Trophoblast cell (in vitro differentiated cells and primary cell): ENCODE measurements around the gene CARHSP1.
"Not testable (repeated sequence)": the region's sequence is repeated elsewhere in the genome, so short reads cannot be mapped to it uniquely, and the experiment has no call there.

Experiments used
- DNase-seq, 2 donors: peaks; one replicate each; pipeline ENCODE4 v3.0.0-alpha.2; 2016
- H2AFZ ChIP-seq: 2 replicates; pipeline ENCODE4 v1.6.1; 2013; ENCODE audit warnings: low read length, moderate library complexity, mild to moderate bottlenecking; ENCODE audit not compliant: insufficient read depth, poor library complexity
- H2AK5ac ChIP-seq: 2 replicates; pipeline ENCODE4 v1.6.1; 2013; ENCODE audit warnings: mild to moderate bottlenecking, low read length
- H2BK120ac ChIP-seq: 2 replicates; pipeline ENCODE4 v1.6.1; 2013; ENCODE audit warnings: low read length, mild to moderate bottlenecking, moderate library complexity; ENCODE audit not compliant: insufficient read depth, poor library complexity
- H2BK12ac ChIP-seq: 2 replicates; pipeline ENCODE4 v1.6.1; 2013; ENCODE audit warnings: mild to moderate bottlenecking, low read length, moderate library complexity
- H2BK5ac ChIP-seq: 2 replicates; pipeline ENCODE4 v1.6.1; 2013; ENCODE audit warnings: low read length, low read depth, moderate library complexity, mild to moderate bottlenecking; ENCODE audit not compliant: poor library complexity
- H3K14ac ChIP-seq: 2 replicates; pipeline ENCODE4 v1.6.1; 2013; ENCODE audit warnings: mild to moderate bottlenecking, low read length
- H3K18ac ChIP-seq: 2 replicates; pipeline ENCODE4 v1.6.1; 2013; ENCODE audit warnings: mild to moderate bottlenecking, low read length
- H3K23ac ChIP-seq: 2 replicates; pipeline ENCODE4 v1.6.1; 2013; ENCODE audit warnings: low read length
- H3K27ac ChIP-seq: 2 replicates; pipeline ENCODE4 v1.5.1; 2013; ENCODE audit warnings: low read depth, mild to moderate bottlenecking, inconsistent platforms, low read length, moderate library complexity
- H3K27me3 ChIP-seq: 2 replicates; pipeline ENCODE4 v1.6.1; 2013; ENCODE audit warnings: inconsistent platforms, mild to moderate bottlenecking, low read length, moderate library complexity; ENCODE audit not compliant: insufficient read depth
- H3K36me3 ChIP-seq, 2 experiments: 1 replicate in 1 of 2; 2 replicates in 1 of 2; pipeline ENCODE4 v1.6.1; 2013; ENCODE audit warnings: low read length in 2 of 2, mild to moderate bottlenecking in 2 of 2, moderate library complexity in 1 of 2; ENCODE audit not compliant: insufficient read depth in 2 of 2, control insufficient read depth in 1 of 2
- H3K4ac ChIP-seq: 2 replicates; pipeline ENCODE4 v1.6.1; 2013; ENCODE audit warnings: low read depth, mild to moderate bottlenecking, low read length, moderate library complexity
- H3K4me1 ChIP-seq, 2 experiments: 1 replicate in 1 of 2; 2 replicates in 1 of 2; pipeline ENCODE4 v1.6.1; 2013; ENCODE audit warnings: low read length in 2 of 2, mild to moderate bottlenecking in 2 of 2, moderate library complexity in 1 of 2; ENCODE audit not compliant: insufficient read depth in 2 of 2, control insufficient read depth in 1 of 2
- H3K4me2 ChIP-seq: 2 replicates; pipeline ENCODE4 v1.6.1; 2013; ENCODE audit warnings: inconsistent platforms, mild to moderate bottlenecking, low read length, moderate library complexity
- H3K4me3 ChIP-seq: 2 replicates; pipeline ENCODE4 v1.5.1; 2013; ENCODE audit warnings: mild to moderate bottlenecking, low read depth, low read length, inconsistent platforms
- H3K79me1 ChIP-seq: one replicate; pipeline ENCODE4 v1.6.1; 2013; ENCODE audit warnings: low read length
- H3K79me2 ChIP-seq: 2 replicates; pipeline ENCODE4 v1.6.1; 2013; ENCODE audit warnings: low read length, mild to moderate bottlenecking; ENCODE audit not compliant: control insufficient read depth, insufficient read depth, poor library complexity
- H3K9ac ChIP-seq: 2 replicates; pipeline ENCODE4 v1.6.1; 2013; ENCODE audit warnings: mild to moderate bottlenecking, low read length
- H3K9me3 ChIP-seq: 2 replicates; pipeline ENCODE4 v1.6.1; 2013; ENCODE audit warnings: low read depth, mild to moderate bottlenecking, control low read depth, inconsistent platforms, low read length; ENCODE audit not compliant: insufficient read depth
- H4K12ac ChIP-seq: 2 replicates; pipeline ENCODE4 v1.6.1; 2013; ENCODE audit warnings: low read depth, mild to moderate bottlenecking, low read length, moderate library complexity
- H4K8ac ChIP-seq: 2 replicates; pipeline ENCODE4 v1.6.1; 2013; ENCODE audit warnings: low read depth, mild to moderate bottlenecking, low read length, moderate library complexity
- H4K91ac ChIP-seq: one replicate; pipeline ENCODE4 v1.6.1; 2013; ENCODE audit warnings: low read depth, mild to moderate bottlenecking, low read length, moderate library complexity
- WGBS: extraction: QIAGEN DNeasy Blood & Tissue Kit; methylation state at CpG from one replicate; pipeline ENCODE4 v1.1.7; 2013; ENCODE audit warnings: missing lambda C conversion rate; ENCODE audit not compliant: insufficient read length, insufficient coverage; ENCODE audit errors: extremely low coverage; 5-methylcytosine and 5-hydroxymethylcytosine counted together

The CARHSP1 gene

GRCh38 chr16:8872967-8873865, 4.4 kb upstream of the CARHSP1 start:
- no CpG with 5 or more reads among the region's 22 CpGs for WGBS
- Histone ChIP-seq H2BK5ac (no peak overlapping the region), H3K14ac (no peak overlapping the region), H2AFZ (no peak overlapping the region), H3K9ac (no peak overlapping the region), H3K4me1 (peaks cover 11 to 14% of the 10 kb centered on the region in 2 experiments), H3K79me2 (peaks cover 6% of the 10 kb centered on the region), H3K9me3 (no peaks in the 10 kb centered on the region), H3K79me1 (peaks cover 14% of the 10 kb centered on the region), H3K23ac (no peak overlapping the region), H3K4me3 (no peak overlapping the region), H3K18ac (no peak overlapping the region), H2BK12ac (no peak overlapping the region), H4K12ac (no peak overlapping the region), H2AK5ac (no peak overlapping the region), H3K27me3 (no peaks in the 10 kb centered on the region), H4K8ac (no peak overlapping the region), H3K27ac (no peak overlapping the region), H2BK120ac (no peak overlapping the region), H3K36me3 (no peaks in the 10 kb centered on the region), H4K91ac (no peak overlapping the region), H3K4me2 (no peak overlapping the region), H3K4ac (no peak overlapping the region)
- no peak for DNase-seq

GRCh38 chr16:8872071-8872470, 3.3 kb upstream of the CARHSP1 start:
- Histone ChIP-seq H3K23ac (no peak overlapping the region), H3K79me1 (peaks cover 21% of the 10 kb centered on the region), H3K36me3 (peaks cover 0 to 2% of the 10 kb centered on the region in 2 experiments), H3K4ac (no peak overlapping the region), H2BK120ac (no peak overlapping the region), H3K9ac (no peak overlapping the region), H4K12ac (no peak overlapping the region), H3K4me2 (no peak overlapping the region), H3K4me3 (no peak overlapping the region), H2BK5ac (no peak overlapping the region), H3K27ac (no peak overlapping the region), H3K14ac (no peak overlapping the region), H3K18ac (no peak overlapping the region), H2AFZ (no peak overlapping the region), H2BK12ac (no peak overlapping the region), H3K79me2 (peaks cover 13% of the 10 kb centered on the region), H3K4me1 (peaks cover 4 to 6% of the 10 kb centered on the region in 2 experiments), H3K9me3 (no peaks in the 10 kb centered on the region), H2AK5ac (no peak overlapping the region), H3K27me3 (no peaks in the 10 kb centered on the region), H4K8ac (no peak overlapping the region), H4K91ac (no peak overlapping the region)
- WGBS = no CpG with 5 or more reads among the region's 5 CpGs
- DNase-seq = no peak

GRCh38 chr16:8869988-8870241, 1.1 kb upstream of the CARHSP1 start:
- not testable (repeated sequence) for H3K23ac ChIP-seq, H3K9me3 ChIP-seq, H3K4me3 ChIP-seq, H3K36me3 ChIP-seq, H2BK120ac ChIP-seq, H4K12ac ChIP-seq, H2BK5ac ChIP-seq, H3K4me2 ChIP-seq, H4K91ac ChIP-seq, H3K18ac ChIP-seq, H3K27ac ChIP-seq, H3K4ac ChIP-seq, H2AK5ac ChIP-seq, H2AFZ ChIP-seq, H3K9ac ChIP-seq, DNase-seq, H3K27me3 ChIP-seq, H2BK12ac ChIP-seq
- H3K79me1 ChIP-seq = peaks cover 24% of the 10 kb centered on the region
- WGBS = no CpG with 5 or more reads among the region's 10 CpGs
- H3K4me1 ChIP-seq = peaks cover 11 to 17% of the 10 kb centered on the region in 2 experiments
- peak overlapping the region; percentile 18 for H3K14ac ChIP-seq
- peaks cover 28% of the 10 kb centered on the region for H3K79me2 ChIP-seq
- peak overlapping the region; percentile 41 for H4K8ac ChIP-seq

GRCh38 chr16:8869212-8869987, 594 bp upstream of the CARHSP1 start:
- H3K18ac ChIP-seq = peak overlapping the region; percentile 57

More at GRCh38 chr16:8869212-8869987, 594 bp upstream of the CARHSP1 start:
- Histone ChIP-seq H3K9ac (no peak overlapping the region), H3K79me1 (peaks cover 25% of the 10 kb centered on the region), H3K4ac (no peak overlapping the region), H3K27me3 (no peaks in the 10 kb centered on the region), H3K27ac (no peak overlapping the region), H3K4me2 (peak overlapping the region; percentile 79), H2AK5ac (no peak overlapping the region), H3K23ac (no peak overlapping the region), H4K8ac (peak overlapping the region; percentile 73), H3K4me3 (peak overlapping the region; percentile 64), H3K9me3 (no peaks in the 10 kb centered on the region), H3K14ac (peak overlapping the region; percentile 18), H4K91ac (peak overlapping the region; percentile 25), H2BK120ac (no peak overlapping the region), H2BK12ac (peak overlapping the region; percentile 21), H2AFZ (no peak overlapping the region), H3K4me1 (peaks cover 17 to 23% of the 10 kb centered on the region in 2 experiments), H3K36me3 (peaks cover 3 to 9% of the 10 kb centered on the region in 2 experiments), H3K79me2 (peaks cover 33% of the 10 kb centered on the region), H4K12ac (no peak overlapping the region), H2BK5ac (no peak overlapping the region)
- WGBS = no CpG with 5 or more reads among the region's 37 CpGs
- no peak for DNase-seq
